HG03432 (cell line): ENCODE results near the gene LRWD1.

Experiments
- ATAC-seq: cut with Tn5 transposase; IDR thresholded peaks from one replicate; pipeline ENCODE4 v1.9.1; 2021; ENCODE audit warnings: mild to moderate bottlenecking, moderate library complexity; ENCODE audit not compliant: unreplicated experiment

LRWD1 gene

DNA sequence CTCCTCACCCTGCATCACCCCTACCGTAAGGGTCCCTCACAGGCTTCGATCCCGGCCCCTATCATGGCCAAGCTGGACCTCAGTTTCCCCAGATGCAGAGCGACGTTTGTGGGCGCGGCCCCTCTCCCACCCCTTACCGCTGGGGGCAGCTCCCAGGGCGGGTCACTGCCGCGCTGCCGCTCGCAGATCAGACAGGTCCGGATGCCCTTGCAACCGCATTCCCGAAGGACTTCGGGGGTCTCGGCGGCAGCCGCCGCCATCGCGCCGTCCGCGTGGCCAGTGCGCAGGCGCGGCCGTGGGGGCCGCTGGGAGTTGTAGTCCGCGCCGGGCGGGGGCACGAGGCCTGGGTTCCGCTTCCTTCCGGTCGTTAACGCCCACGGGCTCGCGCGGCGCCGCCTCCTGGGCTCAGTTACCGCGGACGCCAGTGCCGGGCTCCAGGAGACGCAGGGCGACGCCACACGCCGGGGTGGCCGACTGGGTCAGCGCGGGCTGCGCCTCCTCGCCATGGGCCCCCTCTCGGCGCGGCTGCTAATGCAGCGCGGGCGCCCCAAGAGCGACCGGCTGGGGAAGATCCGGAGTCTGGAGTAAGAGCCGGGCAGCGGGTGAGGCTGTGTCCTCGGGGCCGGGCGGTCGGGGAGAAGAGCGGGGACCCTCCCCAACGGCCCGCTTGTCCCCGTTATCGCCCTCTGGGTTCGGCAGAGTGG is at the start of gene LRWD1, which contains the start of gene ALKBH4:
LRWD1 (plus strand) TSS at position 408 of the 704 bp plus-strand sequence; CDS start at position 505, 97 bp downstream.
ALKBH4 (minus strand) TSS at position 287 of the 704 bp plus-strand sequence; CDS start at position 260, 27 bp downstream.
- peak; percentile 88 for ATAC-seq

- ATAC-seq: peak; percentile 59
Observed at GRCh38 chr7:102415685-102416225, 49.0 kb upstream of the LRWD1 start.

GRCh38 chr7:102416406-102416805 is 48.4 kb upstream of the LRWD1 start:
- ATAC-seq: no peak

- no peak for ATAC-seq
Observed at GRCh38 chr7:102417105-102417504, 47.7 kb upstream of the LRWD1 start.

- no peak for ATAC-seq
Observed at GRCh38 chr7:102418592-102418991, 46.2 kb upstream of the LRWD1 start.

- ATAC-seq: no peak
Observed at GRCh38 chr7:102421706-102422240, 43.0 kb upstream of the LRWD1 start.

DNA sequence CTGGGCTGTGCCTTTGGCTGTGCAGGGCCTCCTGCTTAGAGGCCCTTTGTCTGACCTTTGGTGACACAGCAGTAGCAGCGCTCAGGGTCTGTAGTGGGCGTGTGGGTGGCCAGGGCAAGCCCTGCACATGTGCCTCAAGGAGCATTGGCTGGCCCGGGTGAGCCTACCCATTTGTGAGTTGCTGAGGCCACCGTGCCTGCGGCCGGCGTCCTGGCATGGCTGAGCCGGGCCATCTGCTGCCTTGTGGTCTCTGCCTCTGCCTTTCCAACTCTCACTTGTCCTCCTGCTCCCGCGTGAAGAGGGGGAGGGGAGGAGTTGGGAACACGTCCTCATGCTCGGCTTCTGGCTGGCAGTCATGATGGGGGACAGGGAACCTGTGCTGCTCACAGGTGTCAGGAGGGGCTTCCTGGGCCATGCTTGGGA is 40.6 kb upstream of the LRWD1 start:
- no peak for ATAC-seq

DNA sequence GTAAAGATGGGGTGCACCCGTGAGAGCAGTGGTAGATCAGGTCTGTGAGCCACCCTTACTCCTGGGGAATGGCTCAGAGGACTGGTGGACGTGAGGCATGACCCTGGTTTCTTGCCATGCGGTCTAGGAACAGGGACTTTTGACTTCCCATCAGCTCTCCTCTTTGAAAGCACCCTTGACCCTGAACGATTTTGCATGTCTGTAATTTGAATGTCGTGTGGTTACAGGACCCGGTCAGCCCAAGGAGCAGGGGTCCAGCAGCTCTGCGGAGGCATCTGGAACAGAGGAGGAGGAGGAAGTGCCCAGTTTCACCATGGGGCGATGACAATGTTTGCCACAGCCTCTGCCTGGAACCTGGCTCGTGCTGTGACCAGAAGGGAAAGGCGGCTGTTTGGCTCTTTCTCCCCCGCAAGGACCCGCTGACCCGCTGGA is 40.0 kb upstream of the LRWD1 start:
- peak; percentile 26 for ATAC-seq

DNA sequence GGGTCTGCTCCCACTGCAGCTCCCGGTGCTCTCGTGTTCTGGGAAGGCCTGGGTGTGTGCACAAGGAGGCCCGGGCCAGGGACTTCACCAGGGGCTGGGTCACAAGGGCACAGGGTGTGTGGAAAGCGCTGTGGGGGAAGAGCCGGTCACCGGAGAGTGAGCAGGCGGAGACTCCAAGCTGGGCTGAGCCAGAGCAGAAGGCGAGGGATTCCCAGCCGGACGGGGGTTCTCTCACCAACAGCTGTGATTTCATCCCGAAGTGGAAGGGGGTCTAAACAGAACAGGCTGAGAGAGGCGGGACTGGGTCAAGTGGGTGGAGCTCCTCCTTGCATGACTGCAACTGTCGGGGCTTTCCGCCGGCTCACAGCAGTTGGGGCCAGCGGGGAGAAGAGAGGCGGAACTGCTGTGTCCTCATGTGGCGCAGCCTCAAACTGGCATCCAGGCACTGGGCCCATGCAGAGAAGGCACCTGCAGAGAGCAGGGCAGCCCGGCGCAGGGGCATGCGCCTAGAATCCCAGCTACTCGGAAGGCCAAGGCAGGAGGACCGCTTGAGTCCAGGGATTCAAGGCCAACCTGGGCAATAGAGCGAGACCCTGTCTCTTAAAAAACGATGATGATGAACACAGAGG is 39.0 kb upstream of the LRWD1 start:
- ATAC-seq: peak; percentile 67

GRCh38 chr7:102426268-102427018 is 38.3 kb upstream of the LRWD1 start:
- peak; percentile 52 for ATAC-seq

DNA sequence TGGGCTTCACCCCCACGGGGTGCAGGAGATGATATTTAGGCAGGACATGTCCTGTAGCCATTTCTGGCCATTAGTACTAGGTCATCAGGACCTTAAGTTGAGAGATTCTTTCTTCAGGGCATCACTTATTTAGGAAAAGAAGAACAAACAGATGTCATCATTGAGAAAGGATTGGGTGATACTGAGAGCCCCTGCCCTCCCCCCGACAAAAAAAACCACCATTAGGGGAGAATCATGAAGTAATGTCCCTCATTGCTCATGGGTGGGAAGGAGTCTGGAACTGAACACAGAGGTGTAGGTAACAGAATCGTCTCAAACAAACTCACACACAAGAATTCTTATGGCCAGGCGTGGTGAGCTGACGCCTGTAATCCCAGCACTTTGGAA is 37.8 kb upstream of the LRWD1 start:
- no peak for ATAC-seq

- no peak for ATAC-seq
Observed at GRCh38 chr7:102429141-102429899, 35.5 kb upstream of the LRWD1 start.

GRCh38 chr7:102431617-102432298 is 33.0 kb upstream of the LRWD1 start:
- ATAC-seq: peak; percentile 21

GRCh38 chr7:102432442-102433218 is 32.2 kb upstream of the LRWD1 start:
- peak; percentile 34 for ATAC-seq

GRCh38 chr7:102433219-102434038 is 31.4 kb upstream of the LRWD1 start, which contains the start of gene ORAI2:
Gene ORAI2, plus strand, starts transcription at chr7:102433575. Its CDS starts 5,382 bp downstream, at chr7:102438957.
- ATAC-seq: peak; percentile 73

GRCh38 chr7:102434039-102434486 is 30.7 kb upstream of the LRWD1 start:
- ATAC-seq: no peak

GRCh38 chr7:102436118-102436517 is 28.7 kb upstream of the LRWD1 start:
- ATAC-seq: no peak
